Fibroblast of mammary gland (primary cell): ENCODE data around the gene DEPP1.

Source experiments
- DNase-seq: peaks from one replicate; pipeline ENCODE4 v3.0.0-alpha.2; 2010; ENCODE audit warnings: low read depth
- H3K4me3 ChIP-seq: 2 replicates; pipeline ENCODE4 v1.5.1; 2011; ENCODE audit warnings: low read depth, mild to moderate bottlenecking, low read length, moderate library complexity; ENCODE audit not compliant: control insufficient read depth
- CTCF ChIP-seq: conservative IDR thresholded peaks from 2 replicates; pipeline ENCODE4 v1.5.1; 2011; ENCODE audit warnings: low read depth, low read length, inconsistent platforms; ENCODE audit not compliant: control insufficient read depth, insufficient read depth

The DEPP1 gene

GRCh38 chr10:44998146-44998631, 19.6 kb upstream of the DEPP1 start:
- peak; percentile 89 for DNase-seq
- TF ChIP-seq CTCF: no peak
- no peak overlapping the region for H3K4me3 ChIP-seq

- TF ChIP-seq CTCF: no peak
These were observed 18.6 kb upstream of the DEPP1 start for GRCh38 chr10:44997105-44997748.

GRCh38 chr10:44995914-44996669, 17.5 kb upstream of the DEPP1 start:
- no peak overlapping the region for H3K4me3 ChIP-seq
- peak; percentile 81 for DNase-seq
- TF ChIP-seq CTCF: no peak

More at GRCh38 chr10:44997105-44997748, 18.6 kb upstream of the DEPP1 start:
- no peak overlapping the region for H3K4me3 ChIP-seq
- DNase-seq: no peak

- no peak for DNase-seq
- TF ChIP-seq CTCF: no peak
- H3K4me3 ChIP-seq: no peak overlapping the region
These were observed 16.9 kb upstream of the DEPP1 start for GRCh38 chr10:44995581-44995913.

GRCh38 chr10:44994752-44995530, 16.3 kb upstream of the DEPP1 start:
- H3K4me3 ChIP-seq: no peak overlapping the region
- no peak for TF ChIP-seq CTCF
- no peak for DNase-seq

- no peak overlapping the region for H3K4me3 ChIP-seq
- DNase-seq: peak; percentile 40
- TF ChIP-seq CTCF: no peak
These were observed 15.5 kb upstream of the DEPP1 start for GRCh38 chr10:44993922-44994751.
